HuH-7.5 (cell line): ENCODE results near the gene FRMD7.
"Not testable (repeated sequence)": the region's sequence is repeated elsewhere in the genome, so short reads cannot be mapped to it uniquely, and the experiment has no call there.

Experiments
- DNase-seq: peaks from one replicate; pipeline ENCODE4 v3.0.0; 2011; ENCODE audit warnings: low spot score

The FRMD7 gene, protein sequence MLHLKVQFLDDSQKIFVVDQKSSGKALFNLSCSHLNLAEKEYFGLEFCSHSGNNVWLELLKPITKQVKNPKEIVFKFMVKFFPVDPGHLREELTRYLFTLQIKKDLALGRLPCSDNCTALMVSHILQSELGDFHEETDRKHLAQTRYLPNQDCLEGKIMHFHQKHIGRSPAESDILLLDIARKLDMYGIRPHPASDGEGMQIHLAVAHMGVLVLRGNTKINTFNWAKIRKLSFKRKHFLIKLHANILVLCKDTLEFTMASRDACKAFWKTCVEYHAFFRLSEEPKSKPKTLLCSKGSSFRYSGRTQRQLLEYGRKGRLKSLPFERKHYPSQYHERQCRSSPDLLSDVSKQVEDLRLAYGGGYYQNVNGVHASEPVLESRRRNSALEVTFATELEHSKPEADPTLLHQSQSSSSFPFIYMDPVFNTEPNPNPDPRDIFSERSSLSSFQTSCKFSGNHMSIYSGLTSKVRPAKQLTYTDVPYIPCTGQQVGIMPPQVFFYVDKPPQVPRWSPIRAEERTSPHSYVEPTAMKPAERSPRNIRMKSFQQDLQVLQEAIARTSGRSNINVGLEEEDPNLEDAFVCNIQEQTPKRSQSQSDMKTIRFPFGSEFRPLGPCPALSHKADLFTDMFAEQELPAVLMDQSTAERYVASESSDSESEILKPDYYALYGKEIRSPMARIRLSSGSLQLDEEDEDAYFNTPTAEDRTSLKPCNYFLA

GRCh38 chrX:132127743-132128142, at the start of gene FRMD7:
Gene FRMD7, minus strand, starts transcription at chrX:132128020. Its CDS starts 176 bp downstream, at chrX:132127844.
- no peak for DNase-seq

DNA sequence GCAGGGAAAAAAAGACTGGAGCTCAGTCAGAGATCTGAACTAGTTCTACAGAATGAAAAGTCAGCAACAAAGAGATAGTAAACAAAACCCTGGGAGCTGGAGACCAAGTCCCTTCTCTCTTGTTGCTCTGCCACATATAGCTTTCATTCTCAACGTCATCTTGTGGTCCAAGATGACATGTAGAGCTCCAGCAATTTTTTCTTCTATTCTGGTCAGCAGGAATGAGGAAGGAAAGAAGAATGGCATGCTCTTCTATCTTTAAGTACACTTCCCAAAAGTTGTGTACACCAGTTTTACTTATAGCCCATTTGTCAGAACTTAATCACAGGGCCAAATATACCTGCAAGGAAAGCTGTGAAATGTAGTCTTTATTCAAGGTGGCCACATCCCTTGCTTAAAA, 45.8 kb upstream of the FRMD7 start:
- DNase-seq: no peak

DNA sequence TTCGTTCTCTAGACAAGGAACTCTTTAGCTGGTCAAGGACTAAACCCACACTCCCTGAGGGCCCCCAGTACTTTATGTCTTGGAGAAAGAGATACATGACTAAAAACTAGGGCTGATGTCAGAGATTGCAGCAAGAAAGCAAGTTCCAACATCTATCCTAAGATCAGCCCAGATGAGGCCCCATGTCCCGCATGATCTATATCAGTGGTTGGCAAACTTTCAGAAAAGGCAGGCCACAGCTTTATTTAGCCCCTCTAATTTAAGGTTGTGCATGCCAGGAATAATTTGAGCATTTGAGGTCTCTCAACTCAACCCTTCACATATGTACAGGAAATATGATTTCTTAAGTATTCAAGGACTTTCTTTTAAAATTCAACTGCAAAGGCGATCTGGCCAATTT, 44.1 kb upstream of the FRMD7 start:
- DNase-seq: no peak

GRCh38 chrX:132171478-132171877, 43.7 kb upstream of the FRMD7 start:
- no peak for DNase-seq

- no peak for DNase-seq
Observed at GRCh38 chrX:132169554-132169953, 41.7 kb upstream of the FRMD7 start.

DNA sequence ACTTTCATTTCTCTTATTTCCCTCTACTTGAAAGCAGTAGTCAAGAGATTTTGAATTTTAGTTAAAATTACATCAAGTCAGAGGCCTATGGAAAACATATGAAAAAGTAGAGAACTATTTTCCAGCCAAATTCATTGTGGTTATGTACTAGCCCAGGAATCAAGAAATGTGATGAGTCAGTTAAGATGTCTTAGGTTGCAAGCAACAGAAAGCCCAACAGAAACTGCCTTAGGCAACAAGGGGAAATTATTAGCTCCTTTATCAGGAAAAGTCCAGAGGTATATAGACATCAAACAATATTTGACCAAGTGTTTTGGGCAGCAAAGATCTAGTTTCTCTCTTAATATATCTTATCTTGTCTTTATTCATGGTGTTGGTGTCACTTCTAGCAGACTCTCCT, 37.8 kb upstream of the FRMD7 start:
- no peak for DNase-seq

DNA sequence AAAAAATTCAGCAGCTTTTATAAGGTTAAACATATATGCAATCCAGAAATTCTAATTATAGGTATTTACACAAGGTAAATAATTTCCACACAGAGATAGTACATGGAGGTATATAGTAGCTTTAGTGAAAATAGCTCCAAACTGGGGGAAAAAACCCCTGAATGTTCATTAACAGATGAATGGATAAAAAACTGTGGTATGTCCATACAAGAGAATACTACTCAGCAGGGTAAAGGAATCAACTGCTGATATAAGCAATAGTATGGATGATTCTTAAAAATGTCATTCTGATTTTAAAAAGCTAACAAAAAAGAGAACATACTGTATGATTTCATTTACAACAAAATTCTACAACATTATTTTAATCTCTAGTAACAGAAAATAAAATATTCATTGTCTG, 37.2 kb upstream of the FRMD7 start:
- DNase-seq: no peak

GRCh38 chrX:132163094-132163493, 35.3 kb upstream of the FRMD7 start:
- not testable (repeated sequence) for DNase-seq

GRCh38 chrX:132153166-132153565, 25.3 kb upstream of the FRMD7 start:
- DNase-seq: no peak

GRCh38 chrX:132146456-132146855, 18.6 kb upstream of the FRMD7 start:
- peak; percentile 5 for DNase-seq

- no peak for DNase-seq
Observed at GRCh38 chrX:132144061-132144460, 16.2 kb upstream of the FRMD7 start.

DNA sequence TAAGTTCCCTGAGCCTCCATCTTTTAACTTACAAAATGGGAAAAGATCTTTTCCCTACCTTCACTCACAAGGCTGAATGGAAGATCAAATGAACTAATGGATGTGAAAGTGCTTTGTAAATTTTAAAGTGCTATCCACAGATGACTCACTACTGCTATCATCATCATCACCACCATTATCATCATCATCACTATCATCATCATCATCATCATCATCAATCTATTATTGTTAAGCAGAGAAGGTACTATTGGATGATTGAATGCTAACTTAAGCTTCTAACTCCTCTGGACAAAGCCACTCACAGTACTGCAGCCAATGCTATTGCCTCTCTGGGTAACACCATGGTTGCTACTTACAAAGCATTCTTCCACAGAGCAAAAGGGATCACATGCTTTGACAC, 1.9 kb downstream of the FRMD7 start:
- DNase-seq: no peak

DNA sequence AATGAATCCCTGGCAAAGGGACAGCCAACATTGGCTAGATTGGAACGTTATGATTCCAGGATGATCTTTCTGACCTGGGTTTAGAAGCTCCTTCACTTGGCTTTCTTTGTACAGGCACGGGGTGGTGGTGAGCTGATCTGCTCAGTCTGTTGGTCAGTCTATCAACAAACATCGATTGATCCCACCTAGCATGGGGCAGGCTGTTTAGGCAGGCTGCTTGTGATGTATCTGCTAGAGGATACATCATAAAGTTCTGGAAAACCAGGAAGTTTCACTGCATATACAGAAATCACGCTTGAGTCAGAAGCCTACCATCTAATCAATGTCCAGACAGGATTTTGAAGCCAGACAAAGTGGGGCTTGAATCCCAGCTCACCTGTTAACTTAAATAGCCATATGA, 6.9 kb downstream of the FRMD7 start:
- no peak for DNase-seq

- no peak for DNase-seq
Observed at GRCh38 chrX:132119821-132120515, 7.9 kb downstream of the FRMD7 start.

DNA sequence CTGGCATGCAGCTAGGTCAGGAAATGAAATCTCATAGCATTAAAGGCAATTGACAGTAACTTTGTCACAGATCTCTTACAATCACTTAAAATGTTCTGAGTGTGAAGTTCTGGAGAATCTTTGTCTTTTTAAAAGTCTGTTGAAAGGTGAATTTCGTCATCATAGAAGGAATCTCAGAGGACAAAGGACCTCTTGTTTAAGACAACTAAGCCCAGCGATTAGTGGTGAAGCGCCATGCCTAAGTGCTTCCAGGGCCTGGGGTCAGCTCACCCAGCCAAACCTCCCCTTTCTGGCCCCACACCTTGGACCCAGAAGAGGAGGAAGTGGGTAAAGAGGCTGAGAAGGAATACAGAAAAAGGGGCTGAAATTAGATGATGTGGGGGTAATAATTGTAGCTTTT, 8.5 kb downstream of the FRMD7 start:
- DNase-seq: no peak

DNA sequence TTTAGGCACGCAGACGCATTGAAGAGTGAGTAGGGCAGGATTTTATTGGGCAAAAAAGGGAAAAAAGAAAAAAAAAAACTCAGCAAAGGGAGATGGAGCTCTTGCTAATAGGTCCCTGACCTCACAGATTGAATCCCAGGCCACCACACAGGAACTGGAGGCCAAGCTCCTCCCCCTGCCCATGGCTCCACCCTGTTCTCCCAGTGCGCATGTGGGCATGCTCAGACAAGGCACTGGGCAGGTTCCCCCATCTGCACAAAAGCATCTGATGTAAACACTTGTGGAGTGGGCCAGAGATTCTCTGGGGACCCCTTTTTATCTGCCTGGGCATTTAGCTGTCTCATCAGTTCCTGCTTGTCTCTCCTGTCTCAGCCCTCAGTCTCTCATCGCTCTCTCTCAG, 9.5 kb downstream of the FRMD7 start:
- DNase-seq: no peak

- DNase-seq: no peak
Observed at GRCh38 chrX:132115792-132116191, 12.0 kb downstream of the FRMD7 start.

GRCh38 chrX:132114607-132115006, 13.2 kb downstream of the FRMD7 start:
- no peak for DNase-seq

- DNase-seq: no peak
Observed at GRCh38 chrX:132107291-132107690, 20.5 kb downstream of the FRMD7 start.

GRCh38 chrX:132101799-132102198, 26.0 kb downstream of the FRMD7 start:
- no peak for DNase-seq

- DNase-seq: no peak
Observed at GRCh38 chrX:132101206-132101605, 26.6 kb downstream of the FRMD7 start.

DNA sequence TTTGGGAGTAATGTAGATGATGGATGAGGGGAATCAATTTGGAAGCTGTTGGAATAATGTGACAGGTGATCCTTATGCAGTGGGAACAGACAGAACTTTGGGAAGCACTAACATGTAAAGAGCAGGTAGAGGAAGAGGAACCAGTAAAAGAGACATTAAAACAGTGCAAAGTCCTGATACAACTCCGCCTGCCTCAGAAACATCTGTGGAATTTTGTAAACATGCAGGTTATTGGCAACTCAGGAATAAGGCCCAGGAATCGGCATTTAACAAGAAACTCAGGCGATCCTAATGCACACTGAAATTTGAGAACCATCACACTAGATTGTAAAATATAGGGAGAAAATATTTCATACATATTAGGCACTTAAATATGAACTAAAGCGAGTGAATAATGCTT, 29.1 kb downstream of the FRMD7 start:
- DNase-seq: not testable (repeated sequence)

- DNase-seq: no peak
Observed at GRCh38 chrX:132094164-132094563, 33.7 kb downstream of the FRMD7 start.
